Astrocyte (in vitro differentiated cells and primary cell): Measurements from ENCODE around the gene ACTRT2.

Experiments used
- EZH2 ChIP-seq: IDR thresholded peaks from 2 replicates; pipeline ENCODE4 v1.6.1; 2012; ENCODE audit warnings: mild to moderate bottlenecking, low read length, inconsistent platforms; ENCODE audit not compliant: insufficient read depth
- TF ChIP-seq, protein P1 (sequence below): IDR thresholded peaks from 2 replicates; pipeline ENCODE4 v1.5.1; 2011; ENCODE audit warnings: low read depth, mild to moderate bottlenecking, inconsistent platforms, low read length, moderate library complexity; ENCODE audit not compliant: insufficient read depth

DNA sequence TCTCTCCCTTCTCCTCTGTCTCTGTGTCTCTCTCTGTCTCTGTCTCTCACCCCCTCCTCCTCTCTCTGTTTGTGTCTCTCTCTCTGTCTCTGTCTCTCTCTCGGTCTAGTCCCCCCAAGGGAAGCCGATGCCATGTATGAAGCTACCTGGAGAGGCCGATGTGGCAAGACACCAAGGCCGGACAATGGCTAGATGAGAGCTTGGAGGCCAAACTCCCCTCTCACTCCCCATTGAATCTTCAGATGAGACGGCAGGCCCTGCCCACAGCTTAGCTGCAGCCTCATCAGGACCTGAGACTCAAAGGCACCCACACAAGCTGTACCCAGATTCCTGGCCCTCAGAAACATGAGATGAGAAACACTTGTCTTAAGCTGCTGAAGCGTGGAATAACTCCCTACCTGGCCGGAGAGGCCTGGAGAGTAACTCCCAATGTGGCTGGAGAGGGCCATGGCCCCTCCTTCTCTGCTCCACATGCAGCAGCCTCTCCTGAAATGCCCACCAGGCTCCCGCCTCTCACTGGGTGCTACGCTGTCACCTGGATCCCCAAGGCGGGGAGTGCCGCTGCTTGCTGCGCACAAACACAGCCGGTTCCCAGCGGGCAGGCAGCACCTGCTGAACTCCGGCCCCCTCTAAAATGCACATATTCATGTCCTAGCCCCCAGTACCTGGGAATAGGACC, 7.8 kb upstream of the ACTRT2 start:
- TF ChIP-seq, protein P1, sequence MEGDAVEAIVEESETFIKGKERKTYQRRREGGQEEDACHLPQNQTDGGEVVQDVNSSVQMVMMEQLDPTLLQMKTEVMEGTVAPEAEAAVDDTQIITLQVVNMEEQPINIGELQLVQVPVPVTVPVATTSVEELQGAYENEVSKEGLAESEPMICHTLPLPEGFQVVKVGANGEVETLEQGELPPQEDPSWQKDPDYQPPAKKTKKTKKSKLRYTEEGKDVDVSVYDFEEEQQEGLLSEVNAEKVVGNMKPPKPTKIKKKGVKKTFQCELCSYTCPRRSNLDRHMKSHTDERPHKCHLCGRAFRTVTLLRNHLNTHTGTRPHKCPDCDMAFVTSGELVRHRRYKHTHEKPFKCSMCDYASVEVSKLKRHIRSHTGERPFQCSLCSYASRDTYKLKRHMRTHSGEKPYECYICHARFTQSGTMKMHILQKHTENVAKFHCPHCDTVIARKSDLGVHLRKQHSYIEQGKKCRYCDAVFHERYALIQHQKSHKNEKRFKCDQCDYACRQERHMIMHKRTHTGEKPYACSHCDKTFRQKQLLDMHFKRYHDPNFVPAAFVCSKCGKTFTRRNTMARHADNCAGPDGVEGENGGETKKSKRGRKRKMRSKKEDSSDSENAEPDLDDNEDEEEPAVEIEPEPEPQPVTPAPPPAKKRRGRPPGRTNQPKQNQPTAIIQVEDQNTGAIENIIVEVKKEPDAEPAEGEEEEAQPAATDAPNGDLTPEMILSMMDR, result no peak
- no peak for TF ChIP-seq EZH2
